Endothelial cell of umbilical vein (primary cell): ENCODE results near the gene PDLIM4.

ENCODE experiments used
- CTCF ChIP-seq, 2 donors: IDR thresholded peaks; 1 replicate in 1 of 2; 2 replicates in 1 of 2; pipeline ENCODE4 v1.5.1; 2011; ENCODE audit warnings: low read length in 2 of 2, mild to moderate bottlenecking in 2 of 2, moderate library complexity in 2 of 2, control low read depth in 1 of 2, inconsistent platforms in 1 of 2, low read depth in 1 of 2; ENCODE audit not compliant: insufficient read depth in 1 of 2; ENCODE audit errors: extremely low read depth in 1 of 2
- EZH2 ChIP-seq: IDR thresholded peaks from 2 replicates; pipeline ENCODE4 v1.6.1; 2012; ENCODE audit warnings: borderline replicate concordance, low read depth, mild to moderate bottlenecking, moderate library complexity, low read length, inconsistent platforms; ENCODE audit not compliant: severe bottlenecking
- JUN ChIP-seq: IDR thresholded peaks from 2 replicates; pipeline ENCODE4 v1.6.1; 2011; ENCODE audit warnings: borderline replicate concordance, low read depth; ENCODE audit not compliant: insufficient read length, insufficient read depth
- POLR2A ChIP-seq: IDR thresholded peaks from 2 replicates; pipeline ENCODE4 v1.6.1; 2012; ENCODE audit warnings: low read depth, mild to moderate bottlenecking, control low read depth, low read length

DNA sequence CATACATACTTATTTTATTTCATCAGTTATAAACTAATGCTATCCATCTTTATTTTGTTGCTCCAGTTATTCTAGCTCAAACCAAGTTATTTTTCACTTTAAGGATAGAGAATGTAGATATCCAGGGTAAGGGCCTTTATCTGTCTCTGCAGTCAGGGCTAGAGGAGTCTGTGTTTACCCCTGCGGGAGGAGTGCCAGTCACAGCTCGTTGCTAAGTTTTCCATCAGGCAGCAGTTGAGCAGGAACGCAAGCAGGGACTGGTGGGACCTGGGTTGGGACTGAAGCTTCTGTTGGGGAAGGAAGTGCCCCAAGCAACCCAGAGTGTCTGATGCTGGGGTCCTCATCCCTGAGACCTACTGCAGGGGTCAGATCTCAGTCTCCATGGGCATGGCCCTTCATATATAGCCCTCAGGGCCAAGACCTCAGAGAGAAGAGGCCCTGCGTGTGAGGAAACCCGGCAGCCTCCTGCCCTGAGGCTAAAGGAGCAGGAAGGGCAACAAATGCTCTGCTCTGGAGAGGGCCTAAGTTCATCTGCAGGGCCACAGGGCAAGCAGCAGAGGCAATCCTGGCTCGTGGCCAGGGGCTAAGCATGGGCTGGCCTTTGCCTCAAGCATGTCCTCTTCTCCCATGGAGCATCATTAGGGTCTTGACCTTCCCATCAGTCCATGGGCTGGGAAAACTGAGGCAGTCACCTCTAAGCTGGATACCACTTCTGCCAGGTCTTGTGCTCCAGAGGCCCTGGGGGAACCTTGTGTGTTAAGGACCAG, 43.3 kb downstream of the PDLIM4 start:
- TF ChIP-seq CTCF (IDR thresholded peaks at IDR 0.05; ENCODE audit: extremely low read depth in 1 of 2, insufficient read depth in 1 of 2, low read depth in 1 of 2, low read length in 2 of 2) (no peak), EZH2 (no peak), POLR2A (no peak), JUN (no peak)
